Spleen (tissue), 7 donors: ENCODE data around the gene KLRC1.

Experiments used
- POLR2AphosphoS5 ChIP-seq, 3 donors: sonication (generic); formaldehyde crosslinking; IDR thresholded peaks; one replicate each; pipeline ENCODE4 v1.5.1; 2017; ENCODE audit warnings: antibody characterized with exemption in 3 of 3
- TF ChIP-seq, protein P1 (sequence below), 11 experiments: fragments of 200-600 bp in 7 of 11; fragments of 450-650 bp in 4 of 11; sonication (generic) in 4 of 11; IDR thresholded peaks in 8 of 11; conservative IDR thresholded peaks in 3 of 11; 1 replicate in 7 of 11; 2 replicates in 4 of 11; pipeline versions ENCODE4 v1.4.0 to v1.8.0; 2016 to 2021; ENCODE audit warnings: antibody characterized with exemption in 11 of 11, inconsistent platforms in 4 of 11, mild to moderate bottlenecking in 1 of 11
- donor health status: DM: no; HTN: no; CAD: no; lungs with moderate emphysema.
- donor health status: DM: no; HTN: no; CAD: no.
- donor health status: DM: no; HTN: no; CAD: no.

DNA sequence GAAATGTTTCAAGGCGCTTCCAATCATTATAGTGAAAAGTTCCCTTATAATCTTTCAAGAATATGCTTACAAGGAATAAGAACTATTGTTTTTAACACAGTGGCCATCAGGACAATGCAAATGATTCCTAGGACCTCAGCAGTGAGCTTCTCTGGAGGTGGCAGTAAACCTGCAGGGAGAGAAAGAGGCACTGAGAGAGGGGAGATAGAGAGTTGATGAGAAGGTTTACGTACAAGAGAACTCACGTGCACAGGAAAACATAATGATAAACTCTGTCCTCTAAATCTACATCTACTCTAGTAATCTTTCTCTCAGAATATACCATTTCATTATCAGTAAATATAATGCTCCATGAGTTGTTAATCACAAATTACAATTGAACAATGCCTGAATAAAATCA lies 44.3 kb downstream of the KLRC1 start:
- TF ChIP-seq, protein P1, sequence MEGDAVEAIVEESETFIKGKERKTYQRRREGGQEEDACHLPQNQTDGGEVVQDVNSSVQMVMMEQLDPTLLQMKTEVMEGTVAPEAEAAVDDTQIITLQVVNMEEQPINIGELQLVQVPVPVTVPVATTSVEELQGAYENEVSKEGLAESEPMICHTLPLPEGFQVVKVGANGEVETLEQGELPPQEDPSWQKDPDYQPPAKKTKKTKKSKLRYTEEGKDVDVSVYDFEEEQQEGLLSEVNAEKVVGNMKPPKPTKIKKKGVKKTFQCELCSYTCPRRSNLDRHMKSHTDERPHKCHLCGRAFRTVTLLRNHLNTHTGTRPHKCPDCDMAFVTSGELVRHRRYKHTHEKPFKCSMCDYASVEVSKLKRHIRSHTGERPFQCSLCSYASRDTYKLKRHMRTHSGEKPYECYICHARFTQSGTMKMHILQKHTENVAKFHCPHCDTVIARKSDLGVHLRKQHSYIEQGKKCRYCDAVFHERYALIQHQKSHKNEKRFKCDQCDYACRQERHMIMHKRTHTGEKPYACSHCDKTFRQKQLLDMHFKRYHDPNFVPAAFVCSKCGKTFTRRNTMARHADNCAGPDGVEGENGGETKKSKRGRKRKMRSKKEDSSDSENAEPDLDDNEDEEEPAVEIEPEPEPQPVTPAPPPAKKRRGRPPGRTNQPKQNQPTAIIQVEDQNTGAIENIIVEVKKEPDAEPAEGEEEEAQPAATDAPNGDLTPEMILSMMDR (IDR thresholded peaks at IDR 0.05 in 8 of 11, conservative IDR thresholded peaks at IDR 0.05 in 3 of 11) = no peak
- no peak for TF ChIP-seq POLR2AphosphoS5 (IDR thresholded peaks at IDR 0.05)
